Measurements from ENCODE around the gene CCDC146.
"Not testable (repeated sequence)": the region's sequence is repeated elsewhere in the genome, so short reads cannot be mapped to it uniquely, and the experiment has no call there.

DNA sequence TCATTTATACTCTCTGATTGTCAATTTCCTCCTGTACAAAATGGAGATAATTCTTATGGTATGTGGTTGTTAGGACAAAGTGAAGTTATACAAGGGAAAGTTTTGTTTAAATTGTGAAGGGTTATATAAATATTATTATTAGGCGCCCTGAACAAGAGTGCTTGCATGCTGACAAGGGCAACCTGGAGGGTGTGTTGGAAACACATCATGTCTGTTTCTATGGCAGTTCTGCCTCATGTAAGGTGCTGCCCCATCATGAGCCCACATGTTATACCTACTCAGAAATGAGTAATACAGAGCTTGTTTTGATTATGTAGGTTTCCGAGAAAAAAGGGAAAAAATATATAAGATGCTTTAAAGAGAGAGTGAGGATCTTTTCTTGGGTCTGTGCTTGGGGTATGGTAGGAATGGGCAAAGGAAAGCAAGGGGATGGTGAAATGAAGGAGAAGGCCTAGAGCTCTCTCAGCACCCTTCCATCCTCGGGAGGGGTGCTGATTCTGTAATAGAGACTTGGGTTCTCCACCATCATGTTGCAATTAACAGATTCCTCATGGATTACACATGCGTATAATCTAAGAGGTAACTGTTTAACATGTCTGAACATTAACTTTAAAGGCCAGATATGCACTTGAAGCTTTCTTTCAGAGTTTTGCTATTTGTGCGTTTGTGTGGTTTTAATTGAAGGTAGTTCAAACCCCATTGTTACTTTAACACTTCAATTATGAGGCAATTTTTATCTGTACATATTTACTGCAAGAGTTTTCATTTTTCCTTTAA, 33.4 kb downstream of the CCDC146 start:
- TF ChIP-seq EZH2 (IDR thresholded peaks at IDR 0.05); FOXP2 (optimal IDR thresholded peaks at IDR 0.05; ENCODE audit: control extremely low read depth, extremely low read length, insufficient read depth); POLR2AphosphoS5 (IDR thresholded peaks at IDR 0.05; ENCODE audit: borderline replicate concordance, low read depth, low read length): not testable (repeated sequence)

Measured in SK-N-MC (cell line).